SW 1271 (cell line): Measurements from ENCODE around the gene LRP8.

ENCODE experiments used
- DNase-seq, 2 experiments: peaks; one replicate each; lab custom pipeline; 2025; lab: John Stamatoyannopoulos, UW

The LRP8 gene

GRCh38 chr1:53304527-53304926, 23.3 kb downstream of the LRP8 start:
- DNase-seq = no peak

GRCh38 chr1:53303726-53304515, 23.9 kb downstream of the LRP8 start:
- no peak for DNase-seq

- DNase-seq = no peak
Observed at GRCh38 chr1:53303243-53303642, 24.6 kb downstream of the LRP8 start.

- no peak for DNase-seq
Observed at GRCh38 chr1:53299233-53299632, 28.6 kb downstream of the LRP8 start.

GRCh38 chr1:53298045-53298637, 29.7 kb downstream of the LRP8 start:
- DNase-seq = no peak

- no peak for DNase-seq
Observed at GRCh38 chr1:53297195-53297594, 30.7 kb downstream of the LRP8 start.

GRCh38 chr1:53296117-53296749, 31.6 kb downstream of the LRP8 start:
- DNase-seq = no peak

GRCh38 chr1:53295726-53296116, 32.1 kb downstream of the LRP8 start:
- no peak for DNase-seq

GRCh38 chr1:53295295-53295694, 32.6 kb downstream of the LRP8 start:
- no peak for DNase-seq

GRCh38 chr1:53294567-53294966, 33.3 kb downstream of the LRP8 start:
- no peak for DNase-seq

- DNase-seq = no peak
Observed at GRCh38 chr1:53294061-53294460, 33.8 kb downstream of the LRP8 start.

- no peak for DNase-seq
Observed at GRCh38 chr1:53293123-53293522, 34.7 kb downstream of the LRP8 start.

- no peak for DNase-seq
Observed at GRCh38 chr1:53292690-53293089, 35.2 kb downstream of the LRP8 start.

GRCh38 chr1:53291574-53291973, 36.3 kb downstream of the LRP8 start:
- no peak for DNase-seq

GRCh38 chr1:53288790-53289429, 39.0 kb downstream of the LRP8 start:
- no peak for DNase-seq

GRCh38 chr1:53288002-53288789, 39.7 kb downstream of the LRP8 start:
- no peak for DNase-seq

GRCh38 chr1:53286955-53287354, 40.9 kb downstream of the LRP8 start:
- DNase-seq = no peak

GRCh38 chr1:53285969-53286760, 41.7 kb downstream of the LRP8 start:
- no peak for DNase-seq

GRCh38 chr1:53285546-53285945, 42.3 kb downstream of the LRP8 start:
- DNase-seq = no peak

- DNase-seq = no peak
Observed at GRCh38 chr1:53284224-53285020, 43.4 kb downstream of the LRP8 start.
